Ovary (tissue), 9 donors: ENCODE measurements around the gene HERPUD2. TPM values are rescaled to one million over a fixed set of nuclear protein-coding genes. Genes with fewer than 3 reads are reported as not detected.

Experiments used
- DNase-seq, 5 donors: peaks; one replicate each; pipeline ENCODE4 v3.0.0-alpha.2; 2019 to 2020
- H3K27ac ChIP-seq, 2 donors: fragments of 200-600 bp; one replicate each; pipeline versions ENCODE4 v1.5.1 to v1.8.0; 2019 to 2022
- H3K27me3 ChIP-seq: fragments of 200-600 bp; one replicate; pipeline ENCODE4 v1.8.0; 2022
- H3K36me3 ChIP-seq: fragments of 200-600 bp; sonication (generic); one replicate; pipeline ENCODE4 v1.5.1; 2019
- H3K4me1 ChIP-seq: one replicate; pipeline ENCODE4 v1.8.1; 2013; ENCODE audit warnings: mild to moderate bottlenecking, moderate library complexity; ENCODE audit not compliant: insufficient read depth
- H3K4me3 ChIP-seq: fragments of 200-600 bp; sonication (generic); one replicate; pipeline ENCODE4 v1.5.1; 2017
- H3K9me3 ChIP-seq, 2 donors: fragments of 200-600 bp in 1 of 2; sonication (generic) in 1 of 2; one replicate each; pipeline versions ENCODE4 v1.5.1 to v1.8.1; 2013 to 2019; ENCODE audit warnings: mild to moderate bottlenecking in 1 of 2, moderate library complexity in 1 of 2
- CTCF ChIP-seq, 3 donors: fragments of 450-650 bp in 2 of 3; fragments of 200-600 bp in 1 of 3; IDR thresholded peaks; one replicate each; pipeline versions ENCODE4 v1.5.1 to v1.8.0; 2016 to 2022; ENCODE audit warnings: antibody characterized with exemption in 3 of 3, mild to moderate bottlenecking in 1 of 3
- EP300 ChIP-seq: sonication (generic); formaldehyde crosslinking; IDR thresholded peaks from one replicate; pipeline ENCODE4 v1.6.1; 2017; ENCODE audit warnings: antibody characterized with exemption
- POLR2A ChIP-seq: fragments of 450-650 bp; IDR thresholded peaks from one replicate; pipeline ENCODE4 v1.6.1; 2017; ENCODE audit warnings: antibody characterized with exemption, mild to moderate bottlenecking, moderate library complexity
- WGBS, 3 donors: extraction: QIAGEN DNeasy Blood & Tissue Kit in 1 of 3; methylation state at CpG; one replicate each; pipeline versions ENCODE4 v1.1.5 to v1.1.7; 2013 to 2017; 5-methylcytosine and 5-hydroxymethylcytosine counted together
- intact Hi-C, 4 donors: fragments of 100-400 bp; cut with DNase I; formaldehyde crosslinking; loops; one replicate each; pipeline versions ENCODE4 v1.11.0 to v1.15.1; 2022 to 2023
- polyA plus RNA-seq, 2 donors: library from polyadenylated mRNA; stranded (reverse); fragments of 200-250 nt in 1 of 2; fragments of 350-450 nt in 1 of 2; fragmentation: Illumina TruSeq in 1 of 2; extraction: RNeasy Lipid Tissue Mini Kit (QIAGEN cat#74804) in 1 of 2; gene quantifications; one replicate each; pipeline ENCODE4 v1.2.3, GENCODE V29; 2013 to 2014
- total RNA-seq, 7 donors: library from RNA; depleted of rRNA in 2 of 7; stranded (reverse); fragments of >200 nt in 2 of 7; fragmentation: NEBNext Ultra II Directional in 3 of 7; extraction: Animal tissue kit (Norgen Biotek cat#: 25700) in 3 of 7; gene quantifications; one replicate each; pipeline versions ENCODE4 v1.1.0 to v1.2.4, GENCODE V29; 2016 to 2023
- donor health status: DM: no; HTN: no; CAD: no; lungs with moderate emphysema.
- donor health status: DM: no; HTN: no; CAD: no.
- donor health status: Bipolar disorder and iron deficiency.
- donor health status: DM: yes; HTN: yes; CAD: no.
- donor health status: DM: no; HTN: no; CAD: no.
- donor health status: DM: yes; HTN: yes; CAD: no.

The HERPUD2 gene
- total and polyA plus RNA-seq, 9 donors, result 31.9 to 39.9 (median 38.7) TPM

GRCh38 chr7:35705932-35706461 lies 11.1 kb upstream of the HERPUD2 start:
- TF ChIP-seq EP300, result no peak
- TF ChIP-seq POLR2A, result no peak
- no peak for TF ChIP-seq CTCF (IDR thresholded peaks at IDR 0.05)
- Histone ChIP-seq H3K4me3 (no peak overlapping the region), H3K27ac (peak overlapping the region in 1 of 2 donors; percentile 28), H3K9me3 (no peaks in the 10 kb centered on the region), H3K27me3 (no peaks in the 10 kb centered on the region), H3K36me3 (no peaks in the 10 kb centered on the region), H3K4me1 (peaks cover 2% of the 10 kb centered on the region)
- intact Hi-C loops, result loop anchor here in 3 of 4 donors (5.0 kb wide), 2 partner anchors 96 to 201 kb away; partner anchors contain the start of gene SEPTIN7 (in 2 of the 3)
- DNase-seq, result no peak

- no peak for DNase-seq
- intact Hi-C loops, result no loop called here
- Histone ChIP-seq H3K4me3 (no peak overlapping the region), H3K9me3 (no peaks in the 10 kb centered on the region), H3K4me1 (peaks cover 2% of the 10 kb centered on the region), H3K36me3 (no peaks in the 10 kb centered on the region), H3K27me3 (no peaks in the 10 kb centered on the region), H3K27ac (no peak overlapping the region)
- WGBS, 3 donors, result 58 to 84% (median 78%) methylated on average over 1 of the region's 1 CpG
- TF ChIP-seq POLR2A, result no peak
- TF ChIP-seq CTCF (IDR thresholded peaks at IDR 0.05), result no peak
- TF ChIP-seq EP300, result no peak
These were observed 9.3 kb upstream of the HERPUD2 start for GRCh38 chr7:35704261-35704660.

GRCh38 chr7:35702541-35702940 lies 7.6 kb upstream of the HERPUD2 start:
- DNase-seq, result no peak
- TF ChIP-seq EP300 (no peak), POLR2A (no peak), CTCF (IDR thresholded peaks at IDR 0.05) (no peak)
- intact Hi-C loops, result no loop called here
- WGBS, 3 donors, result 90 to 92% (median 90%) methylated on average over 4 of the region's 4 CpGs
- no peak overlapping the region for H3K4me3 ChIP-seq
- H3K36me3 ChIP-seq, result no peaks in the 10 kb centered on the region
- no peak overlapping the region for H3K27ac ChIP-seq
- H3K27me3 ChIP-seq, result no peaks in the 10 kb centered on the region
- H3K4me1 ChIP-seq, result peaks cover 2% of the 10 kb centered on the region
- no peaks in the 10 kb centered on the region for H3K9me3 ChIP-seq

GRCh38 chr7:35701287-35701900 lies 6.5 kb upstream of the HERPUD2 start:
- H3K4me3 ChIP-seq, result no peak overlapping the region
- H3K9me3 ChIP-seq, result no peaks in the 10 kb centered on the region
- WGBS, 3 donors, result 98 to 100% (median 100%) methylated on average over 1 of the region's 1 CpG
- no peak for DNase-seq
- no peak overlapping the region for H3K27ac ChIP-seq
- no peaks in the 10 kb centered on the region for H3K4me1 ChIP-seq
- no peaks in the 10 kb centered on the region for H3K36me3 ChIP-seq
- TF ChIP-seq POLR2A (no peak), CTCF (IDR thresholded peaks at IDR 0.05) (no peak), EP300 (no peak)
- no peaks in the 10 kb centered on the region for H3K27me3 ChIP-seq
- intact Hi-C loops, result no loop called here
